ENCODE data around the gene WARS2. TPM values are rescaled to one million over a fixed set of nuclear protein-coding genes. Genes with fewer than 3 reads are reported as not detected.

Gene WARS2
- total and polyA plus RNA-seq, 3 donors from 2014 or later, result 16.8 to 28.2 (median 20.2) TPM

GRCh38 chr1:119116725-119117124 is 23.7 kb downstream of the WARS2 start:
- TF ChIP-seq POLR2A (IDR thresholded peaks at IDR 0.05) (no peak), CTCF (IDR thresholded peaks at IDR 0.05) (no peak)

GRCh38 chr1:119115736-119116135 is 24.7 kb downstream of the WARS2 start:
- no peak for DNase-seq
- Histone ChIP-seq H3K4me1 (no peaks in the 10 kb centered on the region), H3K27ac (no peak overlapping the region), H3K36me3 (ENCODE audit: low read depth, missing control alignments) (no peaks in the 10 kb centered on the region), H3K27me3 (no peaks in the 10 kb centered on the region), H3K9me3 (no peaks in the 10 kb centered on the region), H3K4me3 (no peak overlapping the region)
- 95 to 97% methylated on average over 3 of the region's 3 CpGs for WGBS, 2 donors
- intact Hi-C loops (cut with DNase I; ENCODE audit: low total_unique reads), result no loop called here
- no peak for TF ChIP-seq POLR2A (IDR thresholded peaks at IDR 0.05)
- no peak for TF ChIP-seq CTCF (IDR thresholded peaks at IDR 0.05)

More at GRCh38 chr1:119116725-119117124, 23.7 kb downstream of the WARS2 start:
- WGBS, 2 donors, result 69 to 85% methylated on average over 7 of the region's 7 CpGs
- H3K9me3 ChIP-seq, result no peaks in the 10 kb centered on the region
- no peak for DNase-seq
- intact Hi-C loops (cut with DNase I; ENCODE audit: low total_unique reads), result no loop called here
- no peaks in the 10 kb centered on the region for H3K36me3 ChIP-seq (ENCODE audit: low read depth, missing control alignments)
- no peak overlapping the region for H3K4me3 ChIP-seq
- H3K27me3 ChIP-seq, result no peaks in the 10 kb centered on the region
- H3K27ac ChIP-seq, result no peak overlapping the region
- no peaks in the 10 kb centered on the region for H3K4me1 ChIP-seq

- Histone ChIP-seq H3K9me3 (no peaks in the 10 kb centered on the region), H3K4me1 (no peaks in the 10 kb centered on the region), H3K27me3 (no peaks in the 10 kb centered on the region), H3K27ac (no peak overlapping the region), H3K4me3 (no peak overlapping the region), H3K36me3 (ENCODE audit: low read depth, missing control alignments) (no peaks in the 10 kb centered on the region)
- DNase-seq, result no peak
- intact Hi-C loops (cut with DNase I; ENCODE audit: low total_unique reads), result no loop called here
- TF ChIP-seq CTCF (IDR thresholded peaks at IDR 0.05) (no peak), POLR2A (IDR thresholded peaks at IDR 0.05) (no peak)
These were observed 25.1 kb downstream of the WARS2 start for GRCh38 chr1:119115311-119115710.

GRCh38 chr1:119114786-119115185 is 25.7 kb downstream of the WARS2 start:
- Histone ChIP-seq H3K9me3 (no peaks in the 10 kb centered on the region), H3K4me3 (no peak overlapping the region), H3K27me3 (no peaks in the 10 kb centered on the region), H3K36me3 (ENCODE audit: low read depth, missing control alignments) (no peaks in the 10 kb centered on the region), H3K4me1 (no peaks in the 10 kb centered on the region), H3K27ac (no peak overlapping the region)
- no peak for DNase-seq
- no peak for TF ChIP-seq POLR2A (IDR thresholded peaks at IDR 0.05)
- TF ChIP-seq CTCF (IDR thresholded peaks at IDR 0.05), result no peak
- intact Hi-C loops (cut with DNase I; ENCODE audit: low total_unique reads), result no loop called here
- WGBS, 2 donors, result 93 to 100% methylated on average over 1 of the region's 1 CpG

GRCh38 chr1:119112791-119113190 is 27.7 kb downstream of the WARS2 start:
- H3K4me1 ChIP-seq, result no peaks in the 10 kb centered on the region
- H3K9me3 ChIP-seq, result no peaks in the 10 kb centered on the region
- no peaks in the 10 kb centered on the region for H3K27me3 ChIP-seq
- H3K4me3 ChIP-seq, result no peak overlapping the region
- H3K27ac ChIP-seq, result no peak overlapping the region
- DNase-seq, result no peak
- intact Hi-C loops (cut with DNase I; ENCODE audit: low total_unique reads), result no loop called here
- H3K36me3 ChIP-seq (ENCODE audit: low read depth, missing control alignments), result no peaks in the 10 kb centered on the region
- TF ChIP-seq POLR2A (IDR thresholded peaks at IDR 0.05), result no peak
- no peak for TF ChIP-seq CTCF (IDR thresholded peaks at IDR 0.05)
- WGBS, 2 donors, result 81 to 98% methylated on average over 1 of the region's 1 CpG

All from testis (tissue), 3 donors.